ENCODE data around the gene ABCD3.
"Not testable (repeated sequence)": the region's sequence is repeated elsewhere in the genome, so short reads cannot be mapped to it uniquely, and the experiment has no call there.

ABCD3 gene

DNA sequence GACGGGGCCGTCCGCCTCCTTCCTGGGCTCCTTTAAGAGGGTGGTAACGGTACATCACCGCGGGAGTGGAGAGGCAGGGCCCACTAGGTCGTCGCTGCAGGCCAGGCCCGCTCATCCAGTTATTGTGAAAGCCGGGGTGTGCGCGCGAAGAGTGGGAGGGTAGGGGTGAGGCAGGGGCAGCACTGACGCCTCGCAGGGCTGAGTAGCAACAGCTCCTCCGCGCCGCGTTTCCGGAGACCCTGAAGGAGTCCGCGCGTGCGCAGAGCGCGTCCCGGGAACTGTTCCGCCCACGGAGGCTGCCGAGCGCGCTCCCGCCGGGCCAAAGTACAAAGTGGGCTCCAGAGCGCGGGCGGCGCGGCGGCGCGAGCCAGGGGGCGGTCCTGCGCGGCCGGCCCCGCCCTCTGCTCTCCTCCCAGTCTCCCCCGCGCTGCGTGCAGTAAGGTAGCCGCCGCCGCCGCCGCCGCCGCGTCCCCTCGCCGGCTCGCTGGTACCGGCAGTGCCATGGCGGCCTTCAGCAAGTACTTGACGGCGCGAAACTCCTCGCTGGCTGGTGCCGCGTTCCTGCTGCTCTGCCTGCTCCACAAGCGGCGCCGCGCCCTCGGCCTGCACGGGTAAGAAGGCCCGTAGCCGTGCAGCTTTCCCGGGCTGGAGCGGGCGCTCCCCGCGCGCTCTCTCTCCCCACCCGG is at the start of gene ABCD3:
ABCD3 (plus strand) TSS at position 412 of the 686 bp plus-strand sequence; CDS start at position 502, 90 bp downstream.
- peak; percentile 98 for DNase-seq (ENCODE audit: low read depth)

DNA sequence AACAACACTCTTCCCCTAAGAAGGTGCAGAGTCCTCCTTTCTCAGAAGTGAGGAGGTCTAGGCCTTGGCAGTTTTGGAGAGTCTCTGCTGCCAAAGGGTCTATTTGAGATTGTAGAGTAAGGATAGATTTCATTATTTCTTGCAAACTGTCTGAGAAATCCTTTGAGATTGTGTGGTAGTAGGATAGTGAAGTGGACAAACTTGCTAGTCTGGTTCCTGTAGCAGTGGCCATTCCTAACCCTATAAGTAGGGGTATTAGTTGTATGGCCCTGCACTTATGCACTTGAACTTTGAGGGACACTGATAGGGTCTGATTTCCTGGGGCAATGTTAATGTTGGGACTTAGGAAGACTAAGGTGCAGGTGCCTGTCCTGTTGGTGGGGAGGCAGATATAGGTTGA is 45.4 kb upstream of the ABCD3 start:
- not testable (repeated sequence) for DNase-seq (ENCODE audit: low read depth)

DNA sequence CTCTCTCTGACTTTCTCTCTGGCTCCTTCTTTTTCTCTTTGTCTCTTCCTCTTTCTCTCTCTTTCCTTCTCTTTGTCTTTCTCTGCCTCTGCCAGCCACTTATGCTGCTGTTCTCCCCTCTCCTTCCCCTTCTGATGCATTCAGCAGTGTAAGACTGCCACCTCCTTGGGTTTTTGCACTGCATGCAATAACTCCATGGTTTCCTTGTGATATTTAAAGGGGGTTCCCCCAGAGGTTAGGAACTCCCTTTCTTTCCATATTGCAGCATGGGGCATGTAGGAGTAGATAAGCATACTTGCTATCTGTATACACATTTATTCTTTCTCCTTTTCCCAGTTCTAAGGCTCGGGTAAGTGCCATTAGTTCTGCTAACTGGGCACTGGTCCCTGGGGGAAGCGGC is 44.9 kb upstream of the ABCD3 start:
- DNase-seq (ENCODE audit: low read depth) = not testable (repeated sequence)

DNA sequence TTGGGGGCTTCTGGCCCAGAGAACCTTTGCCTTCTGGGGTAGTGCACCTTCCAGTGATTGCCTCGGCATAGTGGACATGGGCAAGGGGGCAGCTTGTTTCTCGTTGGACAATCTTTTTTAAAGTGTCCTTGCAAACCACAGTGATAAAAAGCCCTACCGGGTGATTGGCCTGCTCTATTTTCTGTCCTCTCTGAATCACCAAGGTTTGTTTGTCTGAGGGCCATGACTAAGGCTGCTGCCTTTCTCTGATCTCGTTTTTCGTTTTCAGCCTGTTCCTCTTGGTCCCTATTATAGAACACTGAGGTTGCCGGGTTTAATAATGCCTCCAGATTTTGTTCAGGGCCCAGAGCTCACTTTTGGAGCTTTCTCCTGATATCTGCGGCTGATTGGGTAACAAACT is 42.5 kb upstream of the ABCD3 start:
- DNase-seq (ENCODE audit: low read depth) = peak; percentile 59

DNA sequence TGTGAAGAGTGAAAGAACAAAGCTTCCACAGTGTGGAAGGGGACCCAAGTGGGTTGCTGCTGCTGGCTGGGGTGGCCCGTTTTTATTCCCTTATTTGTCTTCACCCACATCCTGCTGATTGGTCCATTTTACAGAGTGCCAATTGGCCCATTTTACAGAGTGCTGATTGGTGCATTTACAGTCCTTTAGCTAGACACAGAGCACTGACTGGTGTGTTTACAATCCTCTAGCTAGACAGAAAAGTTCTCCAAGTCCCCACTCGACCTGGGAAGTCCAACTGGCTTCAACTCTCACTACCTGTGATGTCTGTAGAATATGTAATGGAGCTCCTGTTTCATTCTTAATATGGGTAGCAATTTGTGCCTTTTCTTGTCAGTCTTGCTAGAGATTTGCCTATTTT is 39.7 kb upstream of the ABCD3 start:
- not testable (repeated sequence) for DNase-seq (ENCODE audit: low read depth)

DNA sequence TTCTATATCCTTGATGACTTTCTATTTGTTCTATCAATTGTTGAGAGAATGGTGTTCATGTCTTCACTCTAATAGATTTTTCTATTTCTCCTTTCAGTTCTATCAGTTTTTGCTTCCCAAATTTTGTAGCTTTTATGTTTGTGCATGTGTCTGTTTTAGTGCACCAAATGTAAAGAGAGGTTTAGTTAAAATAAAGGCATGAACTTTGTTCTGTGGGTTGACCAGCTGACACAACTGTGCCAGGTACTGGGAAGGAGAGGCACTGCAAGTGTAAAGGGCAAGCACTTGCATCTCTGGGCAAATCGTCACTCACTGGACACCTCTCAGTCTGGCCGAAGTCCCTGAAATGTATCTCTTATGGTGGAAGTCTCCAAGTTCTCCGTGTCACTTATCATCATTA is 38.6 kb upstream of the ABCD3 start:
- DNase-seq (ENCODE audit: low read depth) = no peak

DNA sequence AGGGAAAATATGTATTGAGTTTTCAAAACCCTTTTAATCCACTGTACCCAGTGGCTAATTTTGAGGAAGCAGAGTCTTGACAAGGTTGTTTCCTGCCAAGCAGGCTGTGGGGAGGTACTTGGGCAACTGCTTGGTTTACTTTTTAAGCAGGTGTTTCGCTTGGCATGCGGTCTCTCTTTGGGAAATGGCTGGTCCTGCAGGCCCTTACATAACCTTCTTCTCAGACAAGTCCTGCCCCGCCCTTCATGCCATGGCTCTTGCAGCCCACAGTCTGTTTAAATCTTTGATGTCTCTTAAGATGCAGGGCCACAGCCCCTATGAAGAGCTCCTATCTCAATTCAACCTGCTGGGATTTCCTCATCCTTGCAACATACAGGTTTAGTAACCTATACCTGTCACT is 36.0 kb upstream of the ABCD3 start:
- DNase-seq (ENCODE audit: low read depth) = no peak

DNA sequence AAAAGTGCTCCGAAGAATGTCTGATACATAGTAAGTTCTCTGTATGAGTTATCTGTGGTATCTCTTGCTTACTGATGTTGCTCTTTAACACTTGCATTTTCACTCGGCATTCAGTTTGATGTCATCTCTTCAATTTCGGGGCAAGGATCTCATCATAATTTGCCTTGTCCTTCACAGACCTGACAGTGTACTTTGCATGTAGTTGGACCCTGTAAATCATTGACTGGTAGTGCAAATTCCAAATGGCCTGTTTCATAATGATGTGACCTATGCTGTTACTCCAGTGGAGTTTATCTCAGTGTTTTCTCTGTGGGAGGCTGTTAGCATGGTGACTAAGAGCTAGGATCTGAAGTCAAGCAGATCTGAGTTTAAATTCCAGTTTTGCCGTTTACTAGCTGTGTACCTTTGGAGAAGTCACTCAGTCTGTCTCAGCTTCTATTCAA is 34.2 kb upstream of the ABCD3 start:
- peak; percentile 20 for DNase-seq (ENCODE audit: low read depth)

DNA sequence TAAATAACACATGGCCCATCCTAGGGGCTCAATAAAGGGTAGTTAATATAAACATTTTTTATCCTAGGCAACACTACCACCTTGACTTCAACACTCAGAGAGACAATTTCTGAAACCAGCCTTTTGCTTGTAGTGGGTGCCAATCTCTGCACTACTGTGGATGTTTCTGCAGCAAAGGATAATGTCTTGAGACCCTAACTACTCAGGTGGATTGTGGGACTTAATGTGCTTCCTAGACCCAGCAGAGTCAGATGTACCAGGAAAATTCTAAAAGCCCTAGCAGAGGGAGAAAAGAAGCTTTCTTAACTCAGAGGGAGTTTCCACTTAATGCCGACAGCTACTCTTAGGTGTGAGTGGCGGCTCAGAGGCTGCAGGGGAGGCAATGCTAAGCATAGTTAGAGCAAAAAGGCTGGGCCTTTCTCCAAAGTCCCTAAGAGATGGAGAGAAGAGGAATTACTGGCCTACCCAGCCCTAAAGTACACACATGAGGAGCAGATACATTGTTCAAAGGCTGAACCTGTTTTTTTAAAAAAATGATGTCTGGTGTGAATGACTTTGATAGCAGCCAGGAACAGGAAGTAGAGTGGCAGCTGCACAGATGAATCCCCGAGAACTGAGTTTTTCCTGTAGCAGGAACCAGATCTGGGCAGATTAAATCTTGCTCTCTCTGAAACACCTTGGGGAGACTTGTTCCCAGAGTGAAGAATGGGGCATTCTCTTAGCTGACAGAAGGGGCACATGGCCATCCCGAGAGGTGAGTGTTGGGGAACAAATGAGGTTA is 33.5 kb upstream of the ABCD3 start:
- DNase-seq (ENCODE audit: low read depth) = no peak

DNA sequence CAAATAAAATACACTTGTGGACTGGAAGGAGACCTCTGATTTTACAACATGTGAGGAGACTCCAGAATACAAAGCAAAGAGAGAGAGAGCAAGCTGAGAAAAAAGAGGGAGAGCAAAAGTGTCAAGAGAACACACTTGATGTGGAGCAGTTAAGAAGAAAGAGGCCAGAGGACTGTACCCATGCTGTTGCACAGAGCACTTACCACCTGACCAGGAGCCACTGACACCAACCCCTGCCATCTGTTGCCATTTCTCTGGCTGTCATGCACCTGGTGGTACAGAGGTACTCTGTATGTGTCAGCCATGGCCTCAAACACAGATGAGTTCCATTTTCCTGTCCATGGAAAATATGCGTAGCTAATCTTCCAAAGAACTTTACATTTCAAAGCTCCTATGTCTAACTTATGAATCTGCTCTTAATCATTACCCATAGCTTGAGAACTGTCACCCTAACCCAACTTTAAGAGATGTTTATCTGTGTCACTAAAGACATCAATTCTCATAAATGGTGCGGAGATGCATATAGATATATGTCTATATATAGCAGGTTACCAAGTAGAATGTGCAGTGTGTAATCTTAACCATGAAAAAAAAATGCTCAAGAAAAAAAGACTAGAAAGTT is 32.8 kb upstream of the ABCD3 start:
- no peak for DNase-seq (ENCODE audit: low read depth)

DNA sequence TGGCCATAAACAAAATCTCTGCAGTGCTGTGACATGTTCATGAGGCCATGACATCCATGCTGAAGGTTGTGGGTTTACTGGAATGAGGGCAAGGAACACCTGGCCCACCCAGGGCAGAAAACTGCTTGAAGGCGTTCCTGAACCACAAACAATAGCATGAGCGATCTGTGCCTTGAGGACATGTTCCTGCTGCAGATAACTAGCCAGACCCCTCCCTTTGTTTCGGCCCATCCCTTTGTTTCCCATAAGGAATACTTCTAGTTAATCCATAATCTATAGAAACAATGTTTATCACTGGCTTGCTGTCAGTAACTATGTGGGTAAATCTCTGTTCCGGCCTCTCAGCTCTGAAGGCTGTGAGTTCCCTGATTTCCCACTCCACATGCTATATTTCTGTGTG is 28.9 kb upstream of the ABCD3 start:
- no peak for DNase-seq (ENCODE audit: low read depth)

DNA sequence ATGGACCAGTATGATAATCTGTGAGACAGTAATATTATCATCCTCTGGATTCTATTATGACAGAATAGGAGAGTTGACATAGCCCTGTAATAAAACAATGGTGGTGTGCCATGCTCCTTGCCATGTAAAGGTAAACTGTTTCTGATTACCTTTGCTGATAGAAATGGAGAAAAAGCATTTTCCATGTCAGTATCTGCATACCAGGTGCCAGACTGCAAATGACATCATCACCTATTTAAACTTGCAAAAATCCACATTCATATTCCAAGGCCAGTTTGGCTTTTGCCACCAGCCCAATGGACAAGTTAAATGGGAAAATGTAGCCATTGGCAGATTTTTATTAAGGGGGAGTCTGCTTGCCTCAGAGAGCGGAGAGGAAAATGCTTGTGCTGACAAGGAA is 23.9 kb upstream of the ABCD3 start:
- DNase-seq (ENCODE audit: low read depth) = no peak

DNA sequence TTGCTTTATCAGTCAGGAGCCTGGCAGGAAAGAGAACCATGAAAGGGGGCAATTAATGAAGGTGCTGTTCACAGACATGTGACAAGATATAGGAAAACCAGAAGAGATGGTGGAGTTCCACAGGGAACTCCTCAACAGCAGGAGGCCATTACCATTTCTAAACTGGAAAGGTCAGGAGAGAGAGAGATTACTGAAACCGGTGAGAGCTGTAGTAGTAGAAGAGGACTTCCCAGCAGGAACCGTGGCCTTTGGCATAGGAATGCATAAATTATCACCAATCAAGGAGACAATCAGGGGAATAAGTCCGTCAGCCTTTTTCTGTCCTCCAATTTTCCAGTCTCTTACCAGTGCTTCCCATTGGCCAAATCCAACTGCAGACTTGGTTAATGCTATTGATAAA is 23.0 kb upstream of the ABCD3 start:
- no peak for DNase-seq (ENCODE audit: low read depth)

DNA sequence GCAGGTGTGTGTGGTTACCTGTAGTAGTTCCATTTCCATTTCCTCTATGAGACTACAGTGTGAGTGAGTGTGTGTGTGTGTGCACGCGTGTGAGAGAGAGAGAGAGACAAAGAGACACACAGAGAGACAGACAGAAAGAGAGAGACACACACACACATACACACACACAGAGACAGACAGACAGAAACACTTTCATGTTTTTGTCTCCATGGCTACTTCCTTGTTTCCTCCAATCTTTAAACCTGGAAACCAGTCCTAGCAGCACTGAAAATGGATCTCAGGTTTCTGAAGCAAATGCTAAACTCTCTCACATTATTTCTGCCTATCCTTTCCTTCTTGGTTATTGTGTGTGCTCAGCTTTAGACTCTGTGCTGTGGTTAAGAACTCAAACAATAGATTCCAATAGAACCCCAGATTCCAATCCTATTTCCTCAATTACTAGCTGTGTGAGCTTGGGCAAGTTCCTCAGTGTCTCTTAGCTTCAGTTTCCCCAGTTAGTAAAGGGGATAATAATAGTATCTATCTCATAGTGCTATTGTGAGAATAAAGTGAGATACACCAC is 22.4 kb upstream of the ABCD3 start:
- DNase-seq (ENCODE audit: low read depth) = no peak

DNA sequence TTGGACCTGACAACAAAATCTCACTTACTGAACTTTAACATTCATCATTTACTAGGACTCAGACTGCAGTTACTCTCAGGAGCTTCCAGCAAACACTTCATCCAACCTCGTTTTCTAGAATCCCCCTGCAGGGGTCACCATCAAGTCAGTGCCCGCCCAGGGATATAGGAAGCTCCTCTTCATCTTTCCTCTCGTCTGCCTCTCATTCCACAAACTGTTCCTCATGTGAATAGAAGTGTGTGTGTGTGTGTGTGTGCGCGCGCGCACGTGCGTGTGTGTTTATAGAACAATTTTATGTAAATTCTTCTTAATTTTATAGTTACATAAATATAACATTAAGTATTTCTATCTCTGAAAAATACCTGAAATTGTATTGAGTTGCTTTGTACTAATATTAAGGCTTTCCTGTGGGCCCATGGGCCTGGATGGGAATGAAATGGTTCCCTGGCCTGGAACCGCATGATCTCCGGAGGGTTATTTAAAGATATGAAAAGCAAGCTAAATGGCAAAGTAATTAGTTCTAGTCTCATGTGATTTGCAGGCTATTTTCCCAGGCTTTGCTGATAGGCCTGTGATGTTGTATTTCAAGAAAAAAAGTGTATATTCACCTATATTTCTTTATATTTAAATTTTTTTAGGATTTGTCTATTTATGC is 21.7 kb upstream of the ABCD3 start:
- peak; percentile 32 for DNase-seq (ENCODE audit: low read depth)

DNA sequence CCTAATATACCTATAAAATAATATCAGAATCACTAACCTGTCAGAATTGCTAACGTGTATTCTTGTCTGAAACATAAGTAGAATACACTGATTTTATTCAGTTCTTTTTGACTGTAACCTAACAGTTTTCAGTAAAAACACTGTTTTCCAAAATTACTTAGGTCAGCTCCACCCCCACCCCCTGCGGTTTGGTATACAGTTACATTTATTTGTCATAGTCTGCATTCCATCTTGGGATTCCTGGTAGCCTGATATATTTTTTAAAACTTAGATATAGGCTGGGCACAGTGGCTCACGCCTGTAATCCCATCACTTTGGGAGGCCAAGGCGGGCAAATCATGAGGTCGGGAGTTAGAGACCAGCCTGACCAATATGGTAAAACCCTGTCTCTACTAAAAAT is 19.8 kb upstream of the ABCD3 start:
- peak; percentile 24 for DNase-seq (ENCODE audit: low read depth)

DNA sequence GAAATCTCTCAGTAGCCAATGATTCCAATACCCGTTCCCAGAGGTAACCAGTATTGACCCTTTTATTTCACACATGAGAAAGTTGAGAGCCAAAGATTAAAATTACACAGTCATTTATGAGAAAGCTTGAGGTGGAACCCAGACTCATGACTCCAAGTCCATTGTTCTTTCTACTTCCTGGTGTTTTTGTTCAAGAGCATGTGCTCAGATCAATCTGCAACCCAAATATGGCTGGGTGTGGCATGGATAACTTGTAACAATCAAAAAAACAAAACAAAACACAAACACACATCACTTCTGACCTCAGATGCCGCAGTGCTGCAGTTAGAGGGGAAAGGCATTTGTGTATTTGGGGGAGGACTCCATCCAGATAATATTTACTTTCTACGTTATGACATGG is 18.7 kb upstream of the ABCD3 start:
- no peak for DNase-seq (ENCODE audit: low read depth)

DNA sequence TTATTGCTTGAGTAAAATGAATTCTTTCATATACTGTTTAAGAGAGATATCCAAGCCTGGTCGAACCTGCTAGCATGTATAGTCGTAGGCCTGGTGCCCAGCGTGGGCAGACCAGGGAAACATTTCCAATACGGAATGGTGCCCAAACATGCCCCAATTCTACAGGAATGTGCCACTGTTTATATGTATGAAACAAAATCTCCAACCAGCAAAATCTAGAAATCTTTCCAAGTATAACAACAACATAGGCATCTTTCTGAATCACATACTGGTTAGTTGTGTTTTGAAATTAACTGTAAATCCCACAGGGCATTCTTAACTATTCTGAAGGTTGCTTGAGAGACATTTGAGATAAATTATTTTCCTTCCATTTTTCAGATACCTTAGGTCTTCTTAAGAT is 17.0 kb upstream of the ABCD3 start:
- no peak for DNase-seq (ENCODE audit: low read depth)

DNA sequence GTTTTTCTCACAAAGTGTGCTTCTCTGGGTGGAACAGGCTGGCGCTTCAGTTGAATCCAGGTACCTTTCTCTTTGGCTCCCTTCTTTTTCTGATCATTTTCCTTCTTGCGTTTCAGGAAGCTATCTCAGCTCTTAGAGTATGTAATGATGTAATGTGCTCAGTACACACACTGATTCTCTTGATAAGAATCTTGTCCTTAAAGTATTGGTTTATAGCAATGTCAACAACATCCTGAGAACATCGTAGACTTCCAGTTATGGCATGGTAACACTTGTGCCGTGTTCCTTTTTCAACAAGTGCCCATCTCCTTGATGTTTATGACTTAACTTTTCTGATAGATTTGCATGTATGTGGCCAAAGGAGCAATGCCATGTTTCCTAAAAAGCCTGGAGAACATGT is 11.7 kb upstream of the ABCD3 start:
- no peak for DNase-seq (ENCODE audit: low read depth)

DNA sequence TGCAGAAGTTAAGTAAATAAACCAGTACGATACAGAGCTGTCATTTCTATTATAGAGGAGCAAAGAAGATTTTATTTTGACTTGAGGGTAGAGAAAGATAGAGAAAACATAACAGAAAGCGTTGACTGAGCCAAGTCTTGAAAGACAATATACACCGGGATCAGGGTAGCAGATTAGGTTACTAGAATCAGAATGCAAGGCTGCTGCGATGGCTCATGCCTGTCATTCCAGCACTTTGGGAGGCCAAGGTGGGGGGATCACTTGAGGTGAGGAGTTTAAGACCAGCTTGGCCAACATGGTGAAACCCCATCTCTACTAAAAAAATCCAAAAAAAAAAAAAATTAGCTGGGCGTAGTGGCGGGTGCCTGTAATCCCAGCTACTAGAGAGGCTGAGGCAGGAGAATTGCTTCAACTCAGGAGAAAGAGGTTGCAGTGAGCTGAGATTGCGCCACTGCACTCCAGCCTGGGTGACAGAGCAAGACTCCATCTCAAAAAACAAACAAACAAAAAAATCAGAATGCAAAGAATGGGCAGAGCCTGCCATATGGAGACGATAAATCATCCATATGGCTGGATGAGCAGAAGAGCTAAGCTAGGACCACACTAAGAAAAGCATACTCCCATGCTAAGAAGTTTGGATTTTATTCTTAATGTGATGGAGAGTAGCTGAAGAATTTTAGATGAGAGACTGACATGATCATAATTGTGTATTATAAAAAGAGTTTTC is 9.9 kb upstream of the ABCD3 start:
- DNase-seq (ENCODE audit: low read depth) = no peak

DNA sequence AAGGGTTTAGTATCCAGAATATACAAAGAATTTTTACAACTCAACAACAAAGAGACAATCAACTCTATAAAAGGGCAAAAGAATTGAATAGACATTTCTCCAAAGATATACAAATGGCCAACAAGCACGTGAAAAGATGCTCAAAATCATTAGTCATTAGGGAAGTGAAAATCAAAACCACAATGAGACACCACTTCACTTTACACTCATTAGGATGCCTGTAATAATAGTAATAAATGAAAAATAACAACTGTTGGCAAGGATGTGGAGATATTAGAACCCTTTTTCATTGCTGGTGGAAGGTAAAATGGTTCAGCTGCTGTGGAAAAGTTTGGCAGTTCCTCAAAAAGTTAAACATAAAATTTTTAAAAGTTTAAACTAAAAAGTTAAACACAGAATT is 7.0 kb upstream of the ABCD3 start:
- DNase-seq (ENCODE audit: low read depth) = peak; percentile 32

DNA sequence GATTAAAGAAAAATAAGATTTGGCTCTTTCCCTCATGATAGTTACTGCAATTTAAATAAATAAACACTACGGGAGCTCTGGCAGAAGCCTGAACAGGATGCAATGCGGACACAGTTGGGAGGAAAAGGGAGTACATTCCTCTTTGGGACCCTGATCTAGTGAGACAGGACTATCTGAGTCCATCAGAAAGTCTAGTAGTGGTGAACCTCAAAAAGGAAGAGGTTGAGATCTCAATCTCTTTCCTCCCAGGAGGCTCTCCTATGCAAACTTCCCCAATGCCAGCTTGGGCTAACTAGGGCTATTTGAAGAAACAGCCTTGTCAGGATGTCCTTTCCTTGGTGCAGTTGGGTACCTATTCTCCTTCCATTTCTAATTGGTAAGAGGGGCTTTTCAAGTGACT is 4.9 kb upstream of the ABCD3 start:
- DNase-seq (ENCODE audit: low read depth) = no peak
